ENCODE measurements around the gene ZBTB2. TPM values are rescaled to one million over a fixed set of nuclear protein-coding genes. Genes with fewer than 3 reads are reported as not detected.
"Not testable (repeated sequence)": the region's sequence is repeated elsewhere in the genome, so short reads cannot be mapped to it uniquely, and the experiment has no call there.

The ZBTB2 gene
- total RNA-seq, 1 donor from 2014 or later: 8.9 TPM

- H3K4me3 ChIP-seq (ENCODE audit: low read depth, low read length): no peak overlapping the region
- TF ChIP-seq, protein P1, sequence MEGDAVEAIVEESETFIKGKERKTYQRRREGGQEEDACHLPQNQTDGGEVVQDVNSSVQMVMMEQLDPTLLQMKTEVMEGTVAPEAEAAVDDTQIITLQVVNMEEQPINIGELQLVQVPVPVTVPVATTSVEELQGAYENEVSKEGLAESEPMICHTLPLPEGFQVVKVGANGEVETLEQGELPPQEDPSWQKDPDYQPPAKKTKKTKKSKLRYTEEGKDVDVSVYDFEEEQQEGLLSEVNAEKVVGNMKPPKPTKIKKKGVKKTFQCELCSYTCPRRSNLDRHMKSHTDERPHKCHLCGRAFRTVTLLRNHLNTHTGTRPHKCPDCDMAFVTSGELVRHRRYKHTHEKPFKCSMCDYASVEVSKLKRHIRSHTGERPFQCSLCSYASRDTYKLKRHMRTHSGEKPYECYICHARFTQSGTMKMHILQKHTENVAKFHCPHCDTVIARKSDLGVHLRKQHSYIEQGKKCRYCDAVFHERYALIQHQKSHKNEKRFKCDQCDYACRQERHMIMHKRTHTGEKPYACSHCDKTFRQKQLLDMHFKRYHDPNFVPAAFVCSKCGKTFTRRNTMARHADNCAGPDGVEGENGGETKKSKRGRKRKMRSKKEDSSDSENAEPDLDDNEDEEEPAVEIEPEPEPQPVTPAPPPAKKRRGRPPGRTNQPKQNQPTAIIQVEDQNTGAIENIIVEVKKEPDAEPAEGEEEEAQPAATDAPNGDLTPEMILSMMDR (conservative IDR thresholded peaks at IDR 0.05; ENCODE audit: low read depth, low read length): no peak
- no peak for DNase-seq (ENCODE audit: low read depth)
Measured at GRCh38 chr6:151322570-151322969, 68.8 kb downstream of the ZBTB2 start.

GRCh38 chr6:151321438-151321837, 69.9 kb downstream of the ZBTB2 start:
- TF ChIP-seq, protein P1 (conservative IDR thresholded peaks at IDR 0.05; ENCODE audit: low read depth, low read length): no peak

GRCh38 chr6:151320140-151320539, 71.2 kb downstream of the ZBTB2 start:
- no peak for DNase-seq (ENCODE audit: low read depth)
- H3K4me3 ChIP-seq (ENCODE audit: low read depth, low read length): no peak overlapping the region
- TF ChIP-seq, protein P1 (conservative IDR thresholded peaks at IDR 0.05; ENCODE audit: low read depth, low read length): no peak

More at GRCh38 chr6:151321438-151321837, 69.9 kb downstream of the ZBTB2 start:
- no peak overlapping the region for H3K4me3 ChIP-seq (ENCODE audit: low read depth, low read length)
- no peak for DNase-seq (ENCODE audit: low read depth)

DNA sequence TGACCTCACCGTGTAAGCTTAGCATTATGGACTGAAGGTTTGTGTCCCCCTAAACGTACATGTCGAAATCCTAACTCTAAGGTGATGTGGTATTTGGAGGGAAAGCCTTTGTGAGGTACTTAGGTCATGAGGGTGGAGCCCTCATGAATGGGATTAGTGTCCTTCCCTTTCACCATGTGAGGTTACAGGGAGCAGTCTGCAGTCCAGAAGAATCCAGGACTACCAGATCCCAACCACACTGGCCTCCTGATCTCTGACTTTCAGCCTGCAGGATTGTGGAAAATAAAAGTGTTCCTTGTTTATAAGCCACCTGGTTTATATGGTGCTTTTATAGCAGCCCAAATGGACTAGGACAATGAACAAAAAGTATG, 73.4 kb downstream of the ZBTB2 start:
- H3K4me3 ChIP-seq (ENCODE audit: low read depth, low read length): no peak overlapping the region
- TF ChIP-seq, protein P1 (conservative IDR thresholded peaks at IDR 0.05; ENCODE audit: low read depth, low read length): no peak
- DNase-seq (ENCODE audit: low read depth): no peak

DNA sequence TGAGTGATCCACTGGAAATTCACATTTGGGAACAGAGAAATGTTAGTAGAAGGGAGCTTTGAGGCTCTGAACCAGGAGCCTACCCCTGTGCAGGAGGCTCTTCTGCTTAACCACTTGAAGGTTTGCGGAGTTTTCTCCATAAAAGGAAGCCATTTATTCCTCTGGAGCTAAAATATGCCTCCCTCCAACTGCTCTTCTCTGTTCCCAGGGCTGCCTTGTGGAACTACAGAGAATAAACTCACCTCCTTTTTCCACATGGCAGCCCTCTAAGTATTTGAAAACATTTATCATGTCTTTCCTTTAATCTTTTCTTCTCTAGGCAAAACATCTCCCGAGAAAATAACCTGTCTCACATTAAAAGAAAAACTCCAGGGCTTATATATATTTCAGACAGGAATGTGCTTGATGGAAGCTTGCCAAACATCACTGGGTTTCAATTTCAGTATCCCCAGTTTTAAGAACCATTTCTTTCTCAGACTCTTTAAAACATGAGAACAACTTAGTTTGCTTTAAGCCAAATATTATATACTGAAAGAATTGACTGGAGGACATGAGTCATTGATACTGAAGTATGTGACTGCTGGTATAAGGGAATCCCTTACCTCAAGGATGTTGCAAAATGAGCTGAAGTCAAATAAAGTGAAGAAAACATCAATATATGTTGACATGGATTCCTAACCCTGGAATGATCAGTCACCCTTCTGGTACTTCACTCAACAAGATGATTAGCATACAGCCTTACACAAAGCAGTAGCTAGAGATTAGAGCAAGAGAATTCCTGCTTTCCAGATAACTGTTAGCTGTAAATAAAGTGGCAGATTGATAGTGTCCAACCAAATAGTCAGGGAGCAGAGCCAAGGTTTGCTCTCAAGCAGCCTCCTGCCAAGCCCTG, 74.0 kb downstream of the ZBTB2 start:
- TF ChIP-seq, protein P1 (conservative IDR thresholded peaks at IDR 0.05; ENCODE audit: low read depth, low read length): no peak
- H3K4me3 ChIP-seq (ENCODE audit: low read depth, low read length): no peak overlapping the region
- DNase-seq (ENCODE audit: low read depth): peak; percentile 83

- not testable (repeated sequence) for H3K4me3 ChIP-seq (ENCODE audit: low read depth, low read length); DNase-seq (ENCODE audit: low read depth)
Measured at GRCh38 chr6:151315661-151316060, 75.7 kb downstream of the ZBTB2 start.

Other genes starting within 250 kb of the ZBTB2 start
- gene AKAP12, start 151.6 kb downstream of the ZBTB2 start, total RNA-seq: 191 and 430 TPM in 2 replicates
- 24.7 and 33.6 TPM in 2 replicates for gene RMND1, start 60.6 kb upstream of the ZBTB2 start, total RNA-seq
- gene CCDC170, start 102.5 kb upstream of the ZBTB2 start, total RNA-seq: 0.06 and 0.07 TPM in 2 replicates

Data from epithelial cell of proximal tubule (primary cell).